Right atrium auricular region (tissue), 2 donors: ENCODE results near the gene TTC33. TPM values are rescaled to one million over a fixed set of nuclear protein-coding genes. Genes with fewer than 3 reads are reported as not detected.

Source experiments
- DNase-seq: peaks from one replicate; pipeline ENCODE4 v3.0.0-alpha.2; 2019; ENCODE audit warnings: low spot score
- H3K27ac ChIP-seq, 2 donors: fragments of 200-600 bp; sonication (generic); 1 replicate in 1 of 2; 2 replicates in 1 of 2; pipeline ENCODE4 v1.5.1; 2016 to 2019
- H3K27me3 ChIP-seq, 2 donors: fragments of 200-600 bp; sonication (generic); one replicate each; pipeline versions ENCODE4 v1.5.1 to v1.6.0; 2017 to 2019
- H3K36me3 ChIP-seq: fragments of 200-600 bp; sonication (generic); one replicate; pipeline ENCODE4 v1.5.1; 2016
- H3K4me1 ChIP-seq, 2 donors: fragments of 200-600 bp; sonication (generic); one replicate each; pipeline versions ENCODE4 v1.5.1 to v1.6.0; 2017 to 2019
- H3K4me3 ChIP-seq, 2 donors: fragments of 200-600 bp; sonication (generic); 1 replicate in 1 of 2; 2 replicates in 1 of 2; pipeline ENCODE4 v1.5.1; 2017 to 2019; ENCODE audit warnings: mild to moderate bottlenecking in 1 of 2, moderate library complexity in 1 of 2
- H3K9me3 ChIP-seq, 2 donors: fragments of 200-600 bp; sonication (generic); one replicate each; pipeline ENCODE4 v1.5.1; 2019
- total RNA-seq, 2 donors: library from RNA; depleted of rRNA; stranded (reverse); fragments of >200 nt; gene quantifications; one replicate each; pipeline ENCODE4 v1.1.0, GENCODE V29; 2016
- TF ChIP-seq, protein P1 (sequence below), 2 donors: fragments of 200-600 bp; sonication (generic); IDR thresholded peaks; one replicate each; pipeline ENCODE4 v1.5.1; 2019; ENCODE audit warnings: antibody characterized with exemption in 2 of 2

TTC33 gene
- total RNA-seq, 2 donors from 2014 or later = 10.2 to 16.7 TPM

DNA sequence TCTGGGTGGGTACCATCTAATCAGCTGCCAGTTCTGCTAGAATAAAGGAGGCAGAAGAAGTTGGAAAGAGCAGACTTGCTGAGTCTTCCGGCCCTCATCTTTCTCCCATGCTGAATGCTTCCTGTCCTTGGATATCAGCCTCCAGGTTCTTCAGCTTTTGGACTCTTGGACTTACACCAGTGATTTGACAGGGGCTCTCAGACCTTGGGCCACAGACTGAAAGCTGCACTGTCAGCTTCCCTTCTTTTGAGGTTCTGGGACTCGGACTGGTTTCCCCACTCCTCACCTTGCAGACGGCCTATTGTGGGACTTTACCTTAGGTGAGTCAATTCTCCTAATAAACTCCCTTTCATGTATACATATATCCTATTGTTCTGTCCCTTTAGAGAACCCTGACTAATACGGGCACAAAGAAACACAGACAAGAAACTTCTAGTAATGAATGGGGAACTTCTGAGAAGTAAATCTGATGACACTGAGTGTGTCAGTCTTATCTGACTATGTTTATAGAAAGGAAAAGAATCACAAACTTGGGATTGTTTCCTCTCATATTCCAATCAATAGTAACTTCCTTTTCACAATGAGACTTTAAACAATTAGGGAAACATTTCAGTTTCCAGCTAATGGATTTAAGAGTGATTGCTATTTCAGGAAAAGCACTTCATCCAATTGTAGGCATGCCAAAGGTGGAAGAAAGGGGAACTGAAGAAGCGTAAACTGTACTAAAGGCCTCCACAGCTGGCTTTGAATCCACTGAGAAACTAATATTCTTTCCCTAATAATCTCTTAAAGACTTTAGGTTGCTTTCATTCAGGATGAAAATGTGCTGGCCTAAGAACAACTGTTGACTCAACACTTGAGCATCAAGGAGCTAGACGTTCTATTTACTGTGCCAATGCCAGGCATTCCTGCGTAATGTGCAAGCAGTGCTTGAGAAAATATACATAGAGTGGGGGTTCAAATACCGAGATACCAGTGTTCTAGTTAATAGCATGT is 204.0 kb downstream of the TTC33 start:
- DNase-seq = no peak
- Histone ChIP-seq H3K4me1 (peaks cover 0 to 4% of the 10 kb centered on the region in 2 donors), H3K27ac (no peak overlapping the region)

DNA sequence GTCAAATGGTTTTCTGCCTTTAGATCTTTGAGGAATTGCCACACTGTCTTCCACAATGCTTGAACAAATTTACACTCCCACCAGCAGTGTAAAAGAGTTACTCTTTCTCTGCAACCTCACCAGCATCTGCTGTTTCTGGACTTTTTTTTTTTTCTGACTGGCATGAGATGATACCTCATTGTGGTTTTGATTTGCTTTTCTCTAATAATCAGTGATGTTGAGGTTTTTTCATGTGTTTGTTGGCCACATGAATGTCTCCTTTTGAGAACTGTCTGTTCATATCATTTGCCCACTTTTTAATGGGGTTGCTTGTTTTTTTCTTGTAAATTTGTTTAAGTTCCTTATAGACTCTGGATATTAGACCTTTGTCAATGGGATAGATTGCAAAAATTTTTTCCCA is 205.3 kb downstream of the TTC33 start:
- TF ChIP-seq, protein P1, sequence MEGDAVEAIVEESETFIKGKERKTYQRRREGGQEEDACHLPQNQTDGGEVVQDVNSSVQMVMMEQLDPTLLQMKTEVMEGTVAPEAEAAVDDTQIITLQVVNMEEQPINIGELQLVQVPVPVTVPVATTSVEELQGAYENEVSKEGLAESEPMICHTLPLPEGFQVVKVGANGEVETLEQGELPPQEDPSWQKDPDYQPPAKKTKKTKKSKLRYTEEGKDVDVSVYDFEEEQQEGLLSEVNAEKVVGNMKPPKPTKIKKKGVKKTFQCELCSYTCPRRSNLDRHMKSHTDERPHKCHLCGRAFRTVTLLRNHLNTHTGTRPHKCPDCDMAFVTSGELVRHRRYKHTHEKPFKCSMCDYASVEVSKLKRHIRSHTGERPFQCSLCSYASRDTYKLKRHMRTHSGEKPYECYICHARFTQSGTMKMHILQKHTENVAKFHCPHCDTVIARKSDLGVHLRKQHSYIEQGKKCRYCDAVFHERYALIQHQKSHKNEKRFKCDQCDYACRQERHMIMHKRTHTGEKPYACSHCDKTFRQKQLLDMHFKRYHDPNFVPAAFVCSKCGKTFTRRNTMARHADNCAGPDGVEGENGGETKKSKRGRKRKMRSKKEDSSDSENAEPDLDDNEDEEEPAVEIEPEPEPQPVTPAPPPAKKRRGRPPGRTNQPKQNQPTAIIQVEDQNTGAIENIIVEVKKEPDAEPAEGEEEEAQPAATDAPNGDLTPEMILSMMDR (IDR thresholded peaks at IDR 0.05) = no peak
- no peak for DNase-seq
- Histone ChIP-seq H3K4me3 (no peak overlapping the region), H3K27ac (no peak overlapping the region), H3K27me3 (no peaks in the 10 kb centered on the region), H3K9me3 (no peaks in the 10 kb centered on the region), H3K4me1 (peaks cover 0 to 4% of the 10 kb centered on the region in 2 donors), H3K36me3 (no peaks in the 10 kb centered on the region)

More for the DNA sequence above, 204.0 kb downstream of the TTC33 start:
- no peak overlapping the region for H3K4me3 ChIP-seq
- TF ChIP-seq, protein P1 (IDR thresholded peaks at IDR 0.05) = no peak
- H3K9me3 ChIP-seq = no peaks in the 10 kb centered on the region
- no peaks in the 10 kb centered on the region for H3K36me3 ChIP-seq
- H3K27me3 ChIP-seq = no peaks in the 10 kb centered on the region

DNA sequence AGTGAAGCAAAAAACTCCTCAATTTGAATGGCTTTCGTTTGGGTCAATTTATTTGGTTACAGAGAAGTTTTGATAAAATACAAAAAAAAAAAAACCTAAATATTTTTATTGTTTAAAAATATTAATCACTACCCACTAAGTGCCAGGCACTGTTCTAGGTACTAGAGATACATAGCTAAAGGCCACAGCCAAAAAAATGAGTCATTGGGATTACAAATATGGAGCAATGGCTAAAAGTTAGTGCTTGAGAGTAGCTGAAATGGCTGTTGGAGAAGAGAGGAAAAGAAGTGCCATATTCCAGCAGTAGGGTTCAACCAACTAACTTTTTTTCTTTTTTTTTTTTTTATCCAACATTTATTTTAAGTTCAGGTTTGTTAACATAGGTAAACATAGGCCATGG is 206.1 kb downstream of the TTC33 start:
- Histone ChIP-seq H3K27me3 (no peaks in the 10 kb centered on the region), H3K36me3 (no peaks in the 10 kb centered on the region), H3K4me3 (no peak overlapping the region), H3K9me3 (no peaks in the 10 kb centered on the region), H3K4me1 (peaks cover 0 to 4% of the 10 kb centered on the region in 2 donors), H3K27ac (no peak overlapping the region)
- DNase-seq = no peak
- TF ChIP-seq, protein P1 (IDR thresholded peaks at IDR 0.05) = no peak

DNA sequence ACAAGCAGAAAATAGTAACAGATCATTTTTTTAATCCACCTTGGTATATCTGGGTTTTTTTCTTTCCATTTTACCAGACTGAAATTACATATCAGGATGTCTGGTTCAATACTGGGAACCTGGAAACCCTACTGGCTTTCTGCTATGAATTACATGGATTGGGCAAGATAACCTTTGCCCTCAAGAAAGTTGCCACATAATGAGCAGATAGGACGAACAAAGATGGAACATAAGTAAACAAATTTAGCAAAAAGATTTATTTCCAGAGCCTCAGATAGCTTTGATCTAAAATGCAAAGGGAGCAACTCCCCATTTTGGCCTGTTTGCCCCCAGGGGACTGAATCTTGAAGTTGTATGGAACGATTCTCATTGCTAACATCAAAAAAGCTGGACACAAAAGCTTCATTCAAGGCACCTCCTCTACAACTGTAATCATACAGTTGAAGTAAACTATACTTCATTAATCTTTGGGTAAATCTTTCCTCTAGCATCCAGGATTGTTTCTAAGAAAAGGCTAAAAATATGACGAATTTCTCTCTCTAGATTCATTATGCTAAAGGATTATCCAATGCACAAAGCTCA is 207.7 kb downstream of the TTC33 start:
- no peaks in the 10 kb centered on the region for H3K9me3 ChIP-seq
- no peak for DNase-seq
- TF ChIP-seq, protein P1 (IDR thresholded peaks at IDR 0.05) = no peak
- no peak overlapping the region for H3K27ac ChIP-seq
- no peaks in the 10 kb centered on the region for H3K27me3 ChIP-seq
- H3K4me1 ChIP-seq = peaks cover 0 to 4% of the 10 kb centered on the region in 2 donors
- H3K36me3 ChIP-seq = no peaks in the 10 kb centered on the region
- no peak overlapping the region for H3K4me3 ChIP-seq

DNA sequence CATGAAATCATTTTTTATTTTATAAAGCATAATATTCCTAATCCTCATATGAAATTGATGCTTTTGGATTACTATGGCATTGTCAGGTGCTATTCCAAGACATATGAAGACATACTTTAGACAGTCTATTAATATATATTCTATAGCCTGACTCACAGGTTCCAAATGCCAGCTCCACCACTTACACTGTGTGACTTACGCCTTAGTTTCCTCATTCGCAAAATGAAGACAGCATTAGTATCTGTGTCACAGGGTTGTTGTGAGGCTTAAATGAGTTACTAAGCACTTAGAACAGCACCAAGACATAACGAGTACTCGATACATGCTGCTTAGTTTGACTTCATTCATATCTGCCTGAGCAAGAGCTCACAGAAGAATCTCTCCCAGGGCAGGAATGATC is 208.2 kb downstream of the TTC33 start:
- Histone ChIP-seq H3K27me3 (no peaks in the 10 kb centered on the region), H3K9me3 (no peaks in the 10 kb centered on the region), H3K27ac (no peak overlapping the region), H3K4me3 (no peak overlapping the region), H3K36me3 (no peaks in the 10 kb centered on the region), H3K4me1 (peaks cover 0 to 4% of the 10 kb centered on the region in 2 donors)
- TF ChIP-seq, protein P1 (IDR thresholded peaks at IDR 0.05) = no peak
- no peak for DNase-seq
